ENCODE data around the gene DUSP16. TPM values are rescaled to one million over a fixed set of nuclear protein-coding genes. Genes with fewer than 3 reads are reported as not detected.

DUSP16 gene
- total RNA-seq, 1 experiment from 2014 or later, result 63.9 TPM

DNA sequence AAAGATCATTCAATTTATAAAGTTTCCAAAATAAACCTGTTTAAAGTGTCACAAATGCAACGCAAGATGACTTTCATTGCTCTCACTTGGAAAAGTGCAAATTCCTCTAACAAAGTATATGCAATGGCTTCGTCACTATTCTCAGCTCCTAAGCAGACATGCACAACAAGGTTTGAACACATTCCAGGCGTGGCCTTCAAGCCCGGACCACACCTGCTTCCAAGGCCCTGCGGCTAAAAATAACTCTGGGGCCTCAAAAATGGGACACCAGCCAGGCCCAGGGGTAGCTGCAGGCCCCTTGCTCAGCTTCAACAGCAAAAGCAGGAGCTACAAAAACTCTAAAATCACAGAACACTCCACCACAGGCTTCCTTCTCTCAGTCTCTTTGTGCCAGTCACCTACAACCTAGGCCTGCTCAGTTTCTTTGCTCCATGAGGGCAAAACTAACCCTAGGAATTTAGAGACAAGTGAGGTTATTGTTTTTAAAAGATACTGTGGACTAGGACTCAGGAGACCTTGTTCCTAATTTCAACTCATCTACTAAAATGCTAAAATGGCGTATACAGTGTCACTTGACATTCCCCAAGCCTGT is 29.3 kb downstream of the DUSP16 start:
- Histone ChIP-seq H3K9me3 (no peaks in the 10 kb centered on the region), H3K27me3 (replicated peaks; ENCODE audit: control insufficient read depth, insufficient read depth, low read length) (no peaks in the 10 kb centered on the region), H3K36me3 (ENCODE audit: control insufficient read depth, insufficient read depth, low read length) (no peaks in the 10 kb centered on the region), H3K4me1 (peaks cover 75% of the 10 kb centered on the region), H3K4me3 (ENCODE audit: low read depth, low read length) (no peak overlapping the region)
- DNase-seq, result peak; percentile 79 to 91
- Mint-ChIP-seq H3K9me3 (ENCODE audit: unreplicated experiment) (no peaks in the 10 kb centered on the region), H3K36me3 (ENCODE audit: insufficient read depth, unreplicated experiment) (peaks cover 24% of the 10 kb centered on the region), H3K27me3 (ENCODE audit: insufficient read depth, unreplicated experiment) (no peaks in the 10 kb centered on the region), H3K4me1 (ENCODE audit: low read depth, unreplicated experiment) (peaks cover 46% of the 10 kb centered on the region), H3K4me3 (ENCODE audit: unreplicated experiment) (peak overlapping the region; percentile 25), H3K27ac (ENCODE audit: unreplicated experiment) (peak overlapping the region; percentile 90)
- BruUV-seq (replicated peaks), result no TSS peak
- intact Hi-C loops (cut with micrococcal nuclease; ENCODE audit: unreplicated experiment), result loop anchor here (1.0 kb wide), 1 partner anchor 28 kb away; no protein-coding TSS in a partner anchor
- ChIA-PET CTCF (interaction anchor here (0.6 to 0.8 kb wide), 3 partner anchors 11 to 451 kb away, joined by 3 read pairs; no protein-coding TSS in a partner anchor), POLR2A (interaction anchor here (0.7 to 2.3 kb wide), 4 partner anchors 83 to 184 kb away, joined by 3 to 9 read pairs (median 4); no protein-coding TSS in a partner anchor)
- TF ChIP-seq, protein P1, sequence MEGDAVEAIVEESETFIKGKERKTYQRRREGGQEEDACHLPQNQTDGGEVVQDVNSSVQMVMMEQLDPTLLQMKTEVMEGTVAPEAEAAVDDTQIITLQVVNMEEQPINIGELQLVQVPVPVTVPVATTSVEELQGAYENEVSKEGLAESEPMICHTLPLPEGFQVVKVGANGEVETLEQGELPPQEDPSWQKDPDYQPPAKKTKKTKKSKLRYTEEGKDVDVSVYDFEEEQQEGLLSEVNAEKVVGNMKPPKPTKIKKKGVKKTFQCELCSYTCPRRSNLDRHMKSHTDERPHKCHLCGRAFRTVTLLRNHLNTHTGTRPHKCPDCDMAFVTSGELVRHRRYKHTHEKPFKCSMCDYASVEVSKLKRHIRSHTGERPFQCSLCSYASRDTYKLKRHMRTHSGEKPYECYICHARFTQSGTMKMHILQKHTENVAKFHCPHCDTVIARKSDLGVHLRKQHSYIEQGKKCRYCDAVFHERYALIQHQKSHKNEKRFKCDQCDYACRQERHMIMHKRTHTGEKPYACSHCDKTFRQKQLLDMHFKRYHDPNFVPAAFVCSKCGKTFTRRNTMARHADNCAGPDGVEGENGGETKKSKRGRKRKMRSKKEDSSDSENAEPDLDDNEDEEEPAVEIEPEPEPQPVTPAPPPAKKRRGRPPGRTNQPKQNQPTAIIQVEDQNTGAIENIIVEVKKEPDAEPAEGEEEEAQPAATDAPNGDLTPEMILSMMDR (IDR thresholded peaks at IDR 0.05; ENCODE audit: insufficient read depth in 1 of 2, low read depth in 1 of 2, low read length in 1 of 2, severe bottlenecking in 1 of 2, unreplicated experiment in 1 of 2), result no peak

- H3K27ac Mint-ChIP-seq (ENCODE audit: unreplicated experiment), result no peak overlapping the region
- H3K36me3 Mint-ChIP-seq (ENCODE audit: insufficient read depth, unreplicated experiment), result peaks cover 33% of the 10 kb centered on the region
- ChIA-PET CTCF (no interaction called here), POLR2A (no interaction called here)
- no peak overlapping the region for H3K4me3 Mint-ChIP-seq (ENCODE audit: unreplicated experiment)
- BruUV-seq (replicated peaks), result no TSS peak
- Histone ChIP-seq H3K9me3 (no peaks in the 10 kb centered on the region), H3K27me3 (replicated peaks; ENCODE audit: control insufficient read depth, insufficient read depth, low read length) (no peaks in the 10 kb centered on the region), H3K36me3 (ENCODE audit: control insufficient read depth, insufficient read depth, low read length) (no peaks in the 10 kb centered on the region), H3K4me3 (ENCODE audit: low read depth, low read length) (no peak overlapping the region), H3K4me1 (peaks cover 96% of the 10 kb centered on the region)
- H3K4me1 Mint-ChIP-seq (ENCODE audit: low read depth, unreplicated experiment), result peaks cover 54% of the 10 kb centered on the region
- intact Hi-C loops (cut with micrococcal nuclease; ENCODE audit: unreplicated experiment), result no loop called here
- TF ChIP-seq, protein P1 (IDR thresholded peaks at IDR 0.05; ENCODE audit: insufficient read depth in 1 of 2, low read depth in 1 of 2, low read length in 1 of 2, severe bottlenecking in 1 of 2, unreplicated experiment in 1 of 2), result no peak
- H3K27me3 Mint-ChIP-seq (ENCODE audit: insufficient read depth, unreplicated experiment), result no peaks in the 10 kb centered on the region
- DNase-seq, result no peak
- no peaks in the 10 kb centered on the region for H3K9me3 Mint-ChIP-seq (ENCODE audit: unreplicated experiment)
Observed at GRCh38 chr12:12531194-12531593, 31.5 kb downstream of the DUSP16 start.

DNA sequence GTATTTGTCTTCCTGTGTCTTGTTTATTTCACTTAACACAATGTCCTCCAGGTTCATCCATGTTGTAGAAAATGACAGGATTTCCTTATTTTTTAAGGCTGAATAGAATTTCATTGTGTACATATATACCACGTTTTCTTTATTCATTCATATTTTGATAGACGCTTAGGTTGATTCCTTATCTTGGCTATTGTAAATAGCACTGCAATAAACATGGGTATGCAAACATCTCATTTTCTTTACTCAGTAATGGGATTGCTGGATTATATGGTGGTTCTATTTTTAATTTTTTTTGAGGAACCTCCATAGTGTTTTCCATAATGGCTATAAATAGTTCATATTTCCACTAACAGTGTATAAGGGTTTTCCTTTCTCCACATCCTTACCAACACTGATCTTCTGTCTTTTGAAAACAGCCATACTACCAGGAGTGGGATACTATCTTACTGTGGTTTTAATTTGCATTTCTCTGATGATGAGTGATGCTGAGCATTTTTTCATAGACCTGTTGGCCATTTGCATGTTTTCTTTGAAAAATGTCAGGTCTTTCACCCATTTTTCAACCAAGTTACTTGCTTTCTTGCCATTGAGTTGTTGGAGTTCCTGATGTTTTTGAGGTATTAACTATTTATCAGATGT is 32.8 kb downstream of the DUSP16 start:
- H3K4me3 ChIP-seq (ENCODE audit: low read depth, low read length), result no peak overlapping the region
- no peak overlapping the region for H3K27ac Mint-ChIP-seq (ENCODE audit: unreplicated experiment)
- peaks cover 83% of the 10 kb centered on the region for H3K4me1 ChIP-seq
- no peaks in the 10 kb centered on the region for H3K27me3 Mint-ChIP-seq (ENCODE audit: insufficient read depth, unreplicated experiment)
- ChIA-PET POLR2A (no interaction called here), CTCF (no interaction called here)
- H3K9me3 ChIP-seq, result no peaks in the 10 kb centered on the region
- peaks cover 45% of the 10 kb centered on the region for H3K4me1 Mint-ChIP-seq (ENCODE audit: low read depth, unreplicated experiment)
- H3K9me3 Mint-ChIP-seq (ENCODE audit: unreplicated experiment), result no peaks in the 10 kb centered on the region
- DNase-seq, result no peak
- BruUV-seq (replicated peaks), result no TSS peak
- no peak overlapping the region for H3K4me3 Mint-ChIP-seq (ENCODE audit: unreplicated experiment)
- no peaks in the 10 kb centered on the region for H3K27me3 ChIP-seq (replicated peaks; ENCODE audit: control insufficient read depth, insufficient read depth, low read length)
- H3K36me3 Mint-ChIP-seq (ENCODE audit: insufficient read depth, unreplicated experiment), result peaks cover 33% of the 10 kb centered on the region
- intact Hi-C loops (cut with micrococcal nuclease; ENCODE audit: unreplicated experiment), result no loop called here
- H3K36me3 ChIP-seq (ENCODE audit: control insufficient read depth, insufficient read depth, low read length), result no peaks in the 10 kb centered on the region
- TF ChIP-seq, protein P1 (IDR thresholded peaks at IDR 0.05; ENCODE audit: insufficient read depth in 1 of 2, low read depth in 1 of 2, low read length in 1 of 2, severe bottlenecking in 1 of 2, unreplicated experiment in 1 of 2), result no peak
